GM11168 (cell line): ENCODE results near the gene CD226.
"Not testable (repeated sequence)": the region's sequence is repeated elsewhere in the genome, so short reads cannot be mapped to it uniquely, and the experiment has no call there.

ENCODE experiments used
- in situ Hi-C: fragments of 300-500 bp; cut with MboI; formaldehyde crosslinking; loops from one replicate; pipeline ENCODE4 v1.12.0; 2022; ENCODE audit warnings: low sequenced_read_pairs; ENCODE audit not compliant: unreplicated experiment

The CD226 gene

DNA sequence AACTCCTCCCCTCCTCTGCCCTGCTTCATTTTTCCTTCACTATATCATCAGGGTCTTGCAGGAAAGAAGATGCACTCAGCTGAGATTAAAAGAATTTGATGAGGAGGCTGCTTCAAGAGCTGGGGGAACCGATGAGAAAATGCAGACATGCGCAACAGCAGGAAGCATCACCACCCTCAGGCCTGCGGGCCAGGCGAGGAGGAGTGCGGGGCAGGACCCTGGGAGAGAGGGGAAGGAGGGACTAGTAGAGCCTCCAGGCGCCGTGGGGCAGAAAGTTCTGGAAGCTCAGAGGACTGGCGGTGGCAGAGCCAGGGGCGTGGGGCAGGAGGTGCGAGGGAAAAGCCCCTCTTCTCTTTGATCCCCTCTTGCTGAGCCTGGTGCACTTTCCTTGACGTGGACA is 108.2 kb downstream of the CD226 start:
- in situ Hi-C loops = no loop called here

- in situ Hi-C loops = no loop called here
Observed at GRCh38 chr18:69838620-69839411, 108.9 kb downstream of the CD226 start.

GRCh38 chr18:69838003-69838402 is 109.7 kb downstream of the CD226 start:
- in situ Hi-C loops = no loop called here

DNA sequence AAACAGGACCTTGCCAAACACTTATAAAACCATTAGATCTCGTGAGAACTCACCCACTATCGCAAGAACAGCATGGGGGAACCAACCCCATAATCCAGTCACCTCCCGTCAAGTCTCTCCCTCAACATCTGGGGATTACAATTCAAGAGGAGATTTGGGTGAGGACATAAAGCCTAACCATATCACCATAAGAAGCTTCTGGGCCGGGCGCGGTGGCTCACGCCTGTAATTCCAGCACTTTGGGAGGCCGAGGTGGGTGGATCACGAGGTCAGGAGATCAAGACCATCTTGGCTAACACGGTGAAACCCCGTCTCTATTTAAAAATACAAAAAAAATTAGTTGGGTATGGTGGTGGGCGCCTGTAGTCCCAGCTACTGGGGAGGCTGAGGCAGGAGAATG is 112.7 kb downstream of the CD226 start:
- in situ Hi-C loops = not testable (repeated sequence)

DNA sequence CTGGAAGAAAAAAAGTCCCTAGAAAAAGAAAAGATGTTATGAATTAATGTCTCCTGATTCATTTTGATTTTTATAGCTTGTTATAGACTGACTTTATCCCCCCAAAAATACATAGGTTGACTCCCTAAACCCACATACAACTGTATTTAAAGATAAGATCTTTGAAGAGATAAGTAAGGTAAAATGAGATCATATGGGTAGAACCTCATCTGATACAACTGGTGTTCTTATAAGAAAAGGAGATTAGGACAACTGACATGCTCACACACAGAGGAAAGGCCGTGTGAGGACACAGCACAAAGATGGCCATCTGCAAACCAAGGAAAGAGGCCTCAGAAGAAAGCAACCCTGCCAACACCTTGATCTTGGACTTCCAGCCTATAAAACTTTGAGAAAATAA is 117.5 kb downstream of the CD226 start:
- in situ Hi-C loops = no loop called here

- in situ Hi-C loops = no loop called here
Observed at GRCh38 chr18:69820538-69820937, 127.1 kb downstream of the CD226 start.

DNA sequence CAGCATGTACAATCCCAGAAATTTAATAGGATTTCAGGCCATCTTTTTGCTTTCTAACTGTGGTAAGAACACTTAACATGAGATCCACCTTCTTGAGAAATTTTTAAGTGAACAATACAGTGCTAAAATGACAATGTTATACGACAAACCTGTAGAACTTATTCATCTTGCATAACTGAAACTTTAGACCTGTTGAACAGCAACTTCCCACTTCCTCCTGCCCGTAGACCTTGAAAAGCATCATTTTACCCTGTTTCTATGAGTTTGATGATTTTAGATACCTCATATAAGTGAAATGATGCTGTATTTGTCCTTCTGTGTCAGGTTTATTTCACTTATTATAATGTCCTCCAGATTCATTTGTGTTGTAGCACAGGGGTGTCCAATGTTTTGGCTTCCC is 128.2 kb downstream of the CD226 start:
- in situ Hi-C loops = no loop called here

GRCh38 chr18:69817335-69817940 is 130.2 kb downstream of the CD226 start:
- in situ Hi-C loops = no loop called here

GRCh38 chr18:69814861-69815385 is 132.8 kb downstream of the CD226 start:
- in situ Hi-C loops = no loop called here

DNA sequence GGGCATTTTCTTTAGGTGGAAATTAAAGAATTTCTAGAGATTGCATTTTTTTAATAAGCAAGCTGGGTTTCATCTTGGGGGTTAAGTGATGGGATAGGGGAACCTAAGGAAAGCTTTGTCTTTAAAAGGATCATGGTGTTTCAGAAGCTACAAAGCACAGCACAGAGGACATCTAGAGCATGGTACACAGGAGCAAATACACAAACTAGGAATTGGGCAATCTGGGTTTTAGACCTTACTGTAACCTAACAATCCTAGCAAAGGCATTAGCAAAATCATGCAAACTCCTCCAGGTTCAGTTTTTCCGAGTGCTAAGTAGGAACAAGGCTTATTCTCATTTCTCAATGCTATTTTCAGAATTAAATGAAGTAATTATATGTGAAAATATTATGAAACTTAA is 134.1 kb downstream of the CD226 start:
- in situ Hi-C loops = no loop called here

DNA sequence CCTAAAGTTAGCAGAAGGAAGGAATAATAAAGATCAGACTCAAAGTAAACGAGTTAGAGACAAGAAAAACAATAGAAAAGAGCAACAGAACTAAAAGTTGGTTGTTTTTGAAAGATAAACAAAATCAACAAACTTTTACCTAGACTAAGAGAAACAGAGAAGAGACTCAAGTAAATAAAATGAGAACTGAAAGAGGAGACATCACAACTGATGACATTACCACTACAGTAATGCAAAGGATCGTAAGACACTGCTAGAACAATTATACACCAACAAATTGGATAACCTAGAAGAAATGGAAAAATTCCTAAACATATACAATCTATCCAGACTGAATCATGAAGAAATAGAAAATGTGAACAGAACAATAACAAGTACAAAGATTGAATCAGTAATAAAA is 139.3 kb downstream of the CD226 start:
- in situ Hi-C loops = no loop called here

- in situ Hi-C loops = no loop called here
Observed at GRCh38 chr18:69804776-69805501, 142.7 kb downstream of the CD226 start.
